SK-N-MC (cell line): Measurements from ENCODE around the gene PAM16.

Source experiments
- DNase-seq: peaks from one replicate; pipeline ENCODE4 v3.0.0-alpha.2; 2011; ENCODE audit warnings: low read depth, low spot score
- H3K27ac ChIP-seq: fragments of 200-600 bp; sonication (generic); 2 replicates; pipeline ENCODE4 v1.5.1; 2016; ENCODE audit warnings: mixed run types
- H3K36me3 ChIP-seq: fragments of 200-600 bp; sonication (generic); 2 replicates; pipeline ENCODE4 v1.6.1; 2017; ENCODE audit warnings: antibody characterized with exemption, low read length, mixed read lengths; ENCODE audit not compliant: insufficient read depth
- H3K4me3 ChIP-seq: fragments of 200-600 bp; sonication (generic); 2 replicates; pipeline ENCODE4 v1.5.1; 2016
- H3K9ac ChIP-seq: fragments of 200-600 bp; sonication (generic); 2 replicates; pipeline ENCODE4 v1.8.0; 2017; ENCODE audit warnings: mixed run types, mixed read lengths; ENCODE audit not compliant: insufficient read length
- H3K9me3 ChIP-seq: fragments of 200-600 bp; sonication (generic); 2 replicates; pipeline ENCODE4 v1.6.1; 2017; ENCODE audit warnings: low read depth, mild to moderate bottlenecking, antibody characterized with exemption, low read length, moderate library complexity, mixed read lengths
- EZH2 ChIP-seq: fragments of 200-600 bp; sonication (generic); IDR thresholded peaks from one replicate; pipeline ENCODE4 v1.6.1; 2017; ENCODE audit warnings: antibody characterized with exemption
- FOXP2 ChIP-seq: optimal IDR thresholded peaks from 2 replicates; pipeline ENCODE3; 2011; ENCODE audit warnings: mild to moderate bottlenecking, moderate library complexity; ENCODE audit not compliant: insufficient read depth; ENCODE audit errors: extremely low read length, control extremely low read depth
- POLR2AphosphoS5 ChIP-seq: IDR thresholded peaks from 2 replicates; pipeline ENCODE4 v1.6.1; 2012; ENCODE audit warnings: mild to moderate bottlenecking, low read depth, low read length, borderline replicate concordance

PAM16 gene

DNA sequence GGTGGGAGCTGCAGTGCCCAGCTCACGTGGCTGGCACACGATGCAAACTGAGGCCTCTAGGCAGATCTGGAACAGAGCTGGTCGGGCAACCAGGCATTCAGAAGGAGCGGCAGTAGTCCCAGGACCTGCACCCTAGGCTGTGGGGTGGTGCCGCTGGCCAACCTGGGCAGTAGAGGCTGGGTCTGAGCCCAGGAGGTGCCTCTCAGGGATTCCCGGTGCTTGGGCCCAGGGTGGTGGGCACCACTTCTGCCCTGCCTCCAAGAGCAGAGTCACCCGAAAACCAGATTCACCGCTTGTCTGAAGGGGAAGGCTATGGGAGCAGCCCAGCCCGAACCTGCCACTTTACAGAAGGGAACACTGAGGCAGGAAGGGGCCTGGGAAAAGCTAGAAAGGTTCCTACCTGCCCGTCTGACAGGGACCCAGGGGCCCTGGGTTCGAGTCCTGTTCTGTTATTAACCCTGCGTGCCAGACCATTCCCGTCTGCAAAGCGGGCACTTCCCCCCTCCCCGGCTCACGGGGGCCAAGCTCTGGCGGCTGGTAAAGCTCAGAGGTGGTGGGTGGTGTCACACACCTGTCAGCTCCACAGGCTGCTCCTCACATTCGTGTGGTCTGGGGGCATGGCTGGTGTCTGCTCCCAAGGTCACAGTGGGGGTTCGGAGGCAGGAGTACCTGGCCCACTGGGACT is 18.4 kb downstream of the PAM16 start:
- TF ChIP-seq FOXP2 (no peak), EZH2 (no peak), POLR2AphosphoS5 (no peak)
- no peak overlapping the region for H3K9ac ChIP-seq
- H3K27ac ChIP-seq, result no peak overlapping the region
- H3K9me3 ChIP-seq, result no peaks in the 10 kb centered on the region
- no peak for DNase-seq
- H3K4me3 ChIP-seq, result no peak overlapping the region
- H3K36me3 ChIP-seq, result no peaks in the 10 kb centered on the region; the same call in 1 of the 2 replicates

DNA sequence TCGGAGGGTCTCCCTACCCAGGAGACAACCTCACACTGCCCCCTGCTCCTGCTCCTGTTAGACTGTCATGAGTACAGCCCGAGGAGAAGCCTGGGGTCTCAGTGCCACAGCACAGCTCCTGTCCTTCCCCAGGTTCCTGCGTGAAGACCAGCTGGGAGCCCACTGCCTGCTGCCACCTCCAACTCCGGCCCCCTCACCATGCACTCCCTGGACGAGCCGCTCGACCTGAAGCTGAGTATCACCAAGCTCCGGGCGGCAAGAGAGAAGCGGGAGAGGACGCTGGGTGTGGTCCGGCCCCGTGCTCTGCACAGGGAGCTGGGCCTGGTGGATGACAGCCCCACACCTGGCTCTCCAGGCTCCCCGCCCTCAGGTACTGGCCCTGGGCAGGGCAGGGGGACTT is 19.0 kb downstream of the PAM16 start:
- no peak for TF ChIP-seq FOXP2
- TF ChIP-seq POLR2AphosphoS5, result no peak
- Histone ChIP-seq H3K9ac (no peak overlapping the region), H3K36me3 (no peaks in the 10 kb centered on the region), H3K4me3 (no peak overlapping the region), H3K27ac (no peak overlapping the region), H3K9me3 (no peaks in the 10 kb centered on the region)
- no peak for DNase-seq

DNA sequence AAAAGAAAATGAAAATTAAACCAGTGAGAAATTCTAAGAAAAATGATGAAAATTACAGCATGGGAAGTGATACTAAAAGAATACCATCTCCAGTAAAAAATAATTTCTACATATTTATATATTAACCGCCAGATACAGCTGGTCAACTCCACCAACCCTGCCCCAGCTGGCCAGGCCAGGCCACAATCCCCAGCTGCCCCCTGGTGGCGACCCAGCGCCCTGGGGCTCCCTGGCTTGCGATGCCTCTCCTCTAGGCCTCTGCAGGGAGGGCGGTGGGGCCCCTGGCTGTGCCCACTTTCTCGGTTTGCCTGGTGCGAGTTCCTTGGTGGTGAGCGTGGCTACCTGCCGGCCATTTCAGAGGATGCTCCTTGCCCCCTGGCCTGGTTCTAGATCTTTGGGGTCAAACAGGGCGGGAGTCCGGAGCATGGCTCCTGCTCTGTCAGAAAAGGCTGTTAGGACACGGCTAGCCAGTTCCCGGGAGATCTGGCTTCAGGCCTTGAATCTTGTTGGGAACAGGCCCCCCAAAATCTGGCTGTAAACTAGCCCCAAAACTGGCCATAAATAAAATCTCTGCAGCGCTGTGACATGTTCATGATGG is 20.7 kb downstream of the PAM16 start:
- no peaks in the 10 kb centered on the region for H3K9me3 ChIP-seq
- no peak for DNase-seq
- TF ChIP-seq EZH2 (no peak), POLR2AphosphoS5 (no peak), FOXP2 (no peak)
- H3K9ac ChIP-seq, result no peak overlapping the region
- no peaks in the 10 kb centered on the region for H3K36me3 ChIP-seq
- H3K4me3 ChIP-seq, result no peak overlapping the region
- H3K27ac ChIP-seq, result no peak overlapping the region

DNA sequence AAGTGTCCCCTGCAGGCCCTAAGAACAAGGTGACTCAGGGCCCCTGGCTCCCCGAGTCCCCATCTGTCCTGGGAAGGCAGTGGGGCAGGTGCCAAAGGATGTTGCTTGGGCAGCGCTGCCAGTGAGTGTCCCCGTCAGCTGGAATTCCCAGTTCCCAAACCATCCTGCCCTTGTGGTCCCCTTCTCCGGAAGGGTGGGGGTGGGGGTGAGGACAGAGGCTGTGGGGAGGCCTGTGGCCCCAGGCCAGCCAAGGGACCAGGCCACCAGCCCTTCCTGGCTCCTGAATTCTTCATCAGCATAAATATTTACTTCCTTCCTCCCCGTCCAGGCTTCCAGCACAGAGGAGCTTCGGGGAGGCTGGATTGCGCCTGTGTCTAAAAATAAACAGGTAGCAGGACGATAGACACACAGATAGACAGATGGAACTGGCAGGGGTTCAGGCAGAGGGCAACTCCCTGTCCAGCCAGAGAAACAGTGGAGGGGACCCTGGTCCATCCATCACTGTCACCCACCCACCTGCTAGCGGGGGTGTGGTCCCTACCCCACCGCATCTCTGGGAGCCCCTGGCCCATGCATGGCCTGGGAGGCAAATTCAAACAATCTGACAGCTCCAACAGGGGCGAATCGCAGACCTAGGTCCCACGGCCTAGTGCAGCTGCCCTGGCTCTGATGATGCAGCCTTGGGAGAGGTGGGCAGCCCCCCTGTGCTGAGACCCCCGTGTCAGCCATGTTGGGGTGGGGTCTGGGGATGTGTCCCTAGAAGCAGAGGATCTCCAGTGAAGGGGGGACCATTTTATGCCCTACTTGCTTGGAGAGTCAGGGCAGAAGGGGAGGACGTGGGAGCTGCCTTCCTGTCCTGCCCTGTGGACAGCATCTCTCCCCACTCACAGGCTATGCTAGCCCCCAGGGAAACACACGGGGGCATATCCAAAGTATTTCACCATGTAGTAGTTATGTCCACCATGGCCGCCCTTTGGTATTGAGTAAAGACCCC is 22.0 kb downstream of the PAM16 start:
- DNase-seq, result no peak
- Histone ChIP-seq H3K9ac (no peak overlapping the region), H3K4me3 (no peak overlapping the region), H3K9me3 (no peaks in the 10 kb centered on the region), H3K36me3 (no peaks in the 10 kb centered on the region), H3K27ac (no peak overlapping the region)
- TF ChIP-seq EZH2 (no peak), POLR2AphosphoS5 (no peak), FOXP2 (no peak)

DNA sequence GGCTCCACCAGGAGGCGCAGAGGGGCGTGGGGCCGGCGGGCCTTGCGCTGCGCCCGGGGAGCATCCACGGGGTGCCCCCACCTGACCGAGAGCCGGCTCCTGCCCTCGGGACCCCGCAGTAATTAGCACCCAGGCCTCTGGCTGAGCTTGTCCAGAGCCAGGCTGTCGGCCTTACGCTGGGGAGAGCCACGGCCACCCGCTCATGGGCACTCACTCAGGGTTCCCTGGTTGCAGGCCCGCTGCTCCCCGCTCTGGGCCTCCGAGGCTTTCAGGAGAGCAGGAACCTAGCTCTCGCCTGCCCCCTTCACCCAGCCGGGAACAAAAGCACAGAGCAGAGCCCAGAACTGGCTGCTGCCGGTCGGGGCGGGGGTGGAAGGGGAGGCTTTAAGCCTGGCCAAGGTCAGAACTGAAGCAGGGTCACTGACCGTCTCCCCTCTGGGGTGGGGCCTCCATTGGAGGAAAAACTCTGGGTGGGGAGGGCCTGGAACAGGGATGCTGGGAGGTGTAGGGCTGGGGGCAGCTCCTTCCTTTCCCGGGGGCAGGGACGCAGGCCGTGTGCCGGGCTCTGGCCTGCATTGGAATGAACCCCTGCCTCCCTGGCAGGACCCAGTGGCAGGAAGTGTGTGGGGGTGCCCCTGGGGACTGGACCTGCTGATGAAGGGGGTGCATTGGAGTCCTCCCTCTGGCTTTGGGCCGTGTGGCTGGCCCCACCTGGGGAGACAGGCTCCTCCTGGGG is 22.9 kb downstream of the PAM16 start:
- Histone ChIP-seq H3K27ac (no peak overlapping the region), H3K9ac (no peak overlapping the region), H3K9me3 (no peaks in the 10 kb centered on the region), H3K36me3 (no peaks in the 10 kb centered on the region), H3K4me3 (no peak overlapping the region)
- DNase-seq, result no peak
- TF ChIP-seq POLR2AphosphoS5 (no peak), FOXP2 (no peak), EZH2 (no peak)

DNA sequence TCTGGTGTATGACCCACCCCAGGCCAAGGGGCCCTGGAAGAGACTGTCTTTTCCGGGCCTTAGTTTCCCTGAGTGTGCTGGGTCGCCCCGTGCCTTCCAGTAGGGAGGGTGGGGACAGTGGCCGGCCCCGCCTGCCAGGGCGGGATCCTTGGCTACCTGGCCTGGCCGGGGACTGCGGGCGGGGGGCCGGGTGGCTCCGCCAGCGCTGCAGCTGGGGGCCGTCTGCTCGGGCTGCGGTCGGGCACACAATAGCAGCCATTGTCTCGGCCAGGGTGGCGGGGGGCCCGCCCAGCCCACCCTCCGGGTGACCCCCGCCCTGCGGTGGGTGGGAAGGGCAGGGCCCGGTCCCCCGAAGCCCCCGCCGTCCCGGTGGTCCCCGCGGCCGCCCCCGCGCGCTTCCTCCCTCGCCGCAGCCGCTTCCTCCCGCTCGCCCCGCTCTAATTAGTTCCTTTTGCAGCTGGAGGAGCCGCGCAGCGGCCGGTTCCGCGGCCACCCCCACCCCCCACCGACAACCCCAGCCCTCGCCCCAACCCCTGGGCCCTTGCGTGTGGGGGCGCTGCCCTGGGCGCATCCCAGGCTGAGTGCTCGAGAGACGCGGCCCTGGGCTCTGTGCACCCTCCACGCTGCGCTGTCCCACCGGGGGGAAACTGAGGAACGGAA is 23.6 kb downstream of the PAM16 start:
- Histone ChIP-seq H3K27ac (no peak overlapping the region), H3K36me3 (no peaks in the 10 kb centered on the region), H3K9ac (no peak overlapping the region), H3K9me3 (no peaks in the 10 kb centered on the region), H3K4me3 (no peak overlapping the region)
- TF ChIP-seq EZH2 (no peak), FOXP2 (no peak), POLR2AphosphoS5 (no peak)
- DNase-seq, result no peak

DNA sequence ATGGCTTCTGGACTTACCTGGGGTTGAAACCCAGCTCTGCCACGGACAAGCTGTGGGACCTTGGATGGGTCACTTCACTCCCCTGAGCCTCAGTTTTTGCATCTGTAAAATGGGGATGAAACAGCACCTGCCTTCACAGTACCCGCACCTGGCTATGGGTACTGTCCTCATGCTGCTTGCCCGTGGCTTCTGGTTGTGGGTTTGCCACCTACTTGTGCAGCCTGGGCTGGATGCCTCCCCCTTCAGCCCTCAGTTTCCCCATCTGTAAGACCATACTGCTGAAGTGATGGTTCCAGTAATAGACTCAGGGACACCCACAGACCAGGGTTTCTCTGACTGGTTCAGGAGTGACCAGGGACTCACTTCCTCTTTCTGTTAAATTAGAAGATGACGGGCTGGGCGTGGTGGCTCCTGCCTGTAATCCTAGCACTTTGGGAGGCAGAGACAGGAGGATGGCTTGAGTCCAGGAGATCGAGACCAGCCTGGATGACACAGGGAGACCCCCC is 25.8 kb downstream of the PAM16 start:
- H3K27ac ChIP-seq, result no peak overlapping the region
- DNase-seq, result no peak
- H3K9ac ChIP-seq, result no peak overlapping the region
- TF ChIP-seq POLR2AphosphoS5 (no peak), FOXP2 (no peak), EZH2 (no peak)
- no peaks in the 10 kb centered on the region for H3K36me3 ChIP-seq
- no peaks in the 10 kb centered on the region for H3K9me3 ChIP-seq
- H3K4me3 ChIP-seq, result no peak overlapping the region
